H1 (cell line): Measurements from ENCODE around the gene TBX6. TPM values are rescaled to one million over a fixed set of nuclear protein-coding genes. Genes with fewer than 3 reads are reported as not detected.

Experiments used
- CTCF ChIA-PET: fragments of 300-600 bp; sonication (Branson Sonifier 250); formaldehyde crosslinking; loops from one replicate; lab custom pipeline; 2021; ENCODE audit not compliant: partially characterized antibody; lab: Charles Lee
- POLR2A ChIA-PET: fragments of 300-600 bp; sonication (Branson Sonifier 250); formaldehyde crosslinking; loops from one replicate; lab custom pipeline; 2021; ENCODE audit warnings: inconsistent platforms; ENCODE audit not compliant: partially characterized antibody; lab: Charles Lee
- DNase-seq, 2 experiments: peaks; one replicate each; pipeline versions ENCODE4 v3.0.0 to v3.0.0-alpha.2; 2010 to 2022; ENCODE audit warnings: low spot score in 2 of 2, low read depth in 1 of 2, mixed read lengths in 1 of 2
- FAIRE-seq: peaks from 2 replicates; lab custom pipeline; 2011; peaks lifted over from hg19 to GRCh38; lab: Jason Lieb, UNC
- H2AFZ ChIP-seq: 2 replicates; pipeline ENCODE4 v1.8.1; 2012; ENCODE audit warnings: low read length, inconsistent platforms
- H2AK5ac ChIP-seq: 2 replicates; pipeline ENCODE4 v1.6.1; 2013; ENCODE audit warnings: low read depth, low read length
- H2BK120ac ChIP-seq: replicated peaks from 2 replicates; pipeline ENCODE3; 2013; ENCODE audit warnings: low read depth, low read length, inconsistent platforms
- H2BK12ac ChIP-seq: 2 replicates; pipeline ENCODE4 v1.6.1; 2013; ENCODE audit warnings: low read depth, low read length
- H2BK15ac ChIP-seq: 2 replicates; pipeline ENCODE4 v1.6.1; 2013; ENCODE audit warnings: low read length
- H2BK20ac ChIP-seq: 2 replicates; pipeline ENCODE4 v1.6.1; 2013; ENCODE audit warnings: low read length
- H2BK5ac ChIP-seq: 2 replicates; pipeline ENCODE4 v1.6.1; 2013; ENCODE audit warnings: low read depth, low read length
- H3K14ac ChIP-seq: 2 replicates; pipeline ENCODE4 v1.6.1; 2013; ENCODE audit warnings: inconsistent platforms; ENCODE audit not compliant: insufficient read length
- H3K18ac ChIP-seq: 2 replicates; pipeline ENCODE4 v1.6.1; 2013; ENCODE audit warnings: low read length; ENCODE audit errors: extremely low read depth
- H3K23ac ChIP-seq: 2 replicates; pipeline ENCODE4 v1.6.1; 2013; ENCODE audit warnings: inconsistent platforms; ENCODE audit not compliant: insufficient read length
- H3K23me2 ChIP-seq: 2 replicates; pipeline ENCODE4 v1.6.1; 2013; ENCODE audit warnings: low read depth, low read length
- H3K27ac ChIP-seq: 2 replicates; pipeline ENCODE4 v1.6.1; 2011; ENCODE audit warnings: low read depth, low read length, inconsistent platforms
- H3K27me3 ChIP-seq, 4 experiments: replicated peaks in 1 of 4; 1 replicate in 1 of 4; 2 replicates in 3 of 4; pipeline versions ENCODE4 v1.6.1 to v1.8.1; 2011 to 2013; ENCODE audit warnings: low read length in 3 of 4, mild to moderate bottlenecking in 3 of 4, inconsistent platforms in 2 of 4, mixed read lengths in 2 of 4, moderate library complexity in 1 of 4; ENCODE audit not compliant: control insufficient read depth in 3 of 4, insufficient read depth in 3 of 4; ENCODE audit errors: extremely low read depth in 1 of 4
- H3K36me3 ChIP-seq, 4 experiments: 2 replicates each; pipeline versions ENCODE4 v1.6.1 to v1.8.1; 2011 to 2013; ENCODE audit warnings: mild to moderate bottlenecking in 4 of 4, low read length in 3 of 4, moderate library complexity in 2 of 4, control low read depth in 1 of 4, inconsistent platforms in 1 of 4; ENCODE audit not compliant: insufficient read depth in 4 of 4, control insufficient read depth in 2 of 4
- H3K4ac ChIP-seq: replicated peaks from 2 replicates; pipeline ENCODE3; 2013; ENCODE audit warnings: low read length, low read depth, mixed read lengths, inconsistent platforms; ENCODE audit not compliant: insufficient read length
- H3K4me1 ChIP-seq, 4 experiments: replicated peaks in 1 of 4; 1 replicate in 1 of 4; 2 replicates in 3 of 4; pipeline versions ENCODE4 v1.6.1 to v1.8.1; 2011 to 2013; ENCODE audit warnings: low read length in 3 of 4, inconsistent platforms in 2 of 4, mixed read lengths in 1 of 4; ENCODE audit not compliant: insufficient read depth in 4 of 4, control insufficient read depth in 3 of 4
- H3K4me2 ChIP-seq, 2 experiments: 2 replicates each; pipeline versions ENCODE4 v1.6.1 to v1.8.1; 2011 to 2013; ENCODE audit warnings: low read depth in 2 of 2, low read length in 2 of 2, control low read depth in 1 of 2, inconsistent platforms in 1 of 2, mild to moderate bottlenecking in 1 of 2; ENCODE audit not compliant: insufficient read depth in 1 of 2
- H3K4me3 ChIP-seq, 4 experiments: fragments of 200-600, 300-600 bp in 1 of 4; sonication (generic), shearing (Covaris generic), sonication (Bioruptor Twin) in 1 of 4; 2 replicates each; pipeline versions ENCODE4 v1.5.1 to v1.8.1; 2011 to 2016; ENCODE audit warnings: low read length in 4 of 4, low read depth in 3 of 4, control low read depth in 2 of 4, inconsistent platforms in 2 of 4, mild to moderate bottlenecking in 2 of 4, mixed read lengths in 1 of 4, moderate library complexity in 1 of 4; ENCODE audit not compliant: insufficient read depth in 2 of 4; ENCODE audit errors: extremely low read depth in 1 of 4
- H3K56ac ChIP-seq: replicated peaks from 2 replicates; pipeline ENCODE3; 2013; ENCODE audit warnings: low read depth, mild to moderate bottlenecking, mixed read lengths, low read length, inconsistent platforms; ENCODE audit not compliant: insufficient read length
- H3K79me1 ChIP-seq: 2 replicates; pipeline ENCODE4 v1.6.1; 2013; ENCODE audit warnings: low read depth, low read length, control low read depth
- H3K79me2 ChIP-seq, 2 experiments: 2 replicates each; pipeline versions ENCODE4 v1.6.1 to v1.8.1; 2012 to 2013; ENCODE audit warnings: low read length in 2 of 2, mild to moderate bottlenecking in 2 of 2, inconsistent platforms in 1 of 2; ENCODE audit not compliant: insufficient read depth in 2 of 2, control insufficient read depth in 1 of 2
- H3K9ac ChIP-seq, 4 experiments: replicated peaks in 1 of 4; 1 replicate in 1 of 4; 2 replicates in 3 of 4; pipeline versions ENCODE4 v1.6.1 to v1.8.1; 2011 to 2013; ENCODE audit warnings: low read depth in 3 of 4, low read length in 3 of 4, control low read depth in 2 of 4, mild to moderate bottlenecking in 2 of 4, moderate library complexity in 2 of 4, inconsistent platforms in 1 of 4; ENCODE audit errors: extremely low read depth in 1 of 4
- H3K9me3 ChIP-seq, 2 experiments: 2 replicates each; pipeline versions ENCODE4 v1.6.1 to v1.8.1; 2012 to 2013; ENCODE audit warnings: mild to moderate bottlenecking in 2 of 2, moderate library complexity in 2 of 2, control low read depth in 1 of 2, inconsistent platforms in 1 of 2, low read depth in 1 of 2, low read length in 1 of 2, mixed read lengths in 1 of 2; ENCODE audit not compliant: insufficient read depth in 2 of 2
- H4K20me1 ChIP-seq, 2 experiments: replicated peaks in 1 of 2; 2 replicates each; pipeline versions ENCODE3 to v1.8.1; 2011 to 2013; ENCODE audit warnings: inconsistent platforms in 2 of 2, low read length in 2 of 2, mild to moderate bottlenecking in 1 of 2; ENCODE audit not compliant: insufficient read depth in 2 of 2, control insufficient read depth in 1 of 2
- H4K5ac ChIP-seq: 2 replicates; pipeline ENCODE4 v1.6.1; 2013; ENCODE audit warnings: low read length, low read depth, mixed read lengths, inconsistent platforms; ENCODE audit not compliant: insufficient read length
- H4K8ac ChIP-seq: 2 replicates; pipeline ENCODE4 v1.8.0; 2013; ENCODE audit warnings: mild to moderate bottlenecking, moderate library complexity, low read length, inconsistent platforms; ENCODE audit not compliant: insufficient read depth; ENCODE audit errors: extremely low read depth
- H4K91ac ChIP-seq: replicated peaks from 2 replicates; pipeline ENCODE3; 2013; ENCODE audit warnings: low read length, mixed read lengths, inconsistent platforms; ENCODE audit not compliant: insufficient read length
- CBX8 ChIP-seq: fragments of 300-800, 300-1000 bp; sonication (generic); IDR thresholded peaks from 2 replicates; pipeline ENCODE4 v1.7.1; 2016; ENCODE audit warnings: low read depth, low read length, borderline replicate concordance
- CHD1 ChIP-seq: IDR thresholded peaks from 2 replicates; pipeline ENCODE4 v1.6.1; 2012; ENCODE audit warnings: low read depth, low read length, improper control_type of control experiment
- KDM5A ChIP-seq: fragments of 200-600 bp; IDR thresholded peaks from 2 replicates; pipeline ENCODE4 v1.7.1; 2012; ENCODE audit warnings: mild to moderate bottlenecking, low read length, inconsistent platforms, mixed read lengths
- RXRA ChIP-seq: IDR thresholded peaks from 2 replicates; pipeline ENCODE4 v1.6.1; 2011; ENCODE audit warnings: low read depth, mild to moderate bottlenecking, low read length, moderate library complexity; ENCODE audit not compliant: insufficient read depth
- SP1 ChIP-seq: IDR thresholded peaks from 2 replicates; pipeline ENCODE4 v1.6.1; 2011; ENCODE audit warnings: low read depth, low read length
- WGBS, 2 experiments: shearing (Covaris generic) in 1 of 2; methylation state at CpG; one replicate each; pipeline versions ENCODE4 v1.1.6 to v1.1.7; 2013 to 2015; ENCODE audit warnings: low lambda C conversion rate in 2 of 2, mixed read lengths in 2 of 2, inconsistent platforms in 1 of 2, low coverage in 1 of 2, missing lambda C conversion rate in 1 of 2; ENCODE audit not compliant: insufficient replicate concordance in 2 of 2, insufficient coverage in 1 of 2, insufficient read length in 1 of 2; ENCODE audit errors: extremely low coverage in 1 of 2, missing lambda C conversion rate in 1 of 2; 5-methylcytosine and 5-hydroxymethylcytosine counted together
- polyA plus RNA-seq, 7 experiments: library from polyadenylated mRNA; depleted of rRNA in 3 of 7; stranded (reverse) in 5 of 7; unstranded in 2 of 7; fragments of >200 nt in 5 of 7; fragments of 200-250 nt in 2 of 7; gene quantifications; 1 replicate in 5 of 7; 2 replicates in 1 of 7; 4 replicates in 1 of 7; pipeline versions ENCODE4 v1.2.1 to v1.2.3, GENCODE V29; 2011 to 2013; ENCODE audit warnings: missing spikeins in 2 of 7, mixed read lengths in 2 of 7
- total RNA-seq: library from RNA; stranded (reverse); fragmentation: NEBNext Ultra II Directional; extraction: Animal tissue kit (Norgen Biotek cat#: 25700); gene quantifications from 2 replicates; pipeline ENCODE4 v1.2.1, GENCODE V29; 2021
- TF ChIP-seq, protein P1 (sequence below): IDR thresholded peaks from 2 replicates; pipeline ENCODE4 v1.6.1; 2011; ENCODE audit warnings: low read length, improper control_type of control experiment

TBX6 gene
- total and polyA plus RNA-seq, 2 of the 8 experiments (the other 6 are each of a cell fraction or from before 2014, with no cell fraction given) = 2.2 to 2.8 TPM

- Histone ChIP-seq H4K5ac (no peak overlapping the region), H3K79me1 (peaks cover 9% of the 10 kb centered on the region; the same call in 1 of the 2 replicates), H2AK5ac (no peak overlapping the region), H2BK120ac (no peak overlapping the region), H2BK20ac (no peak overlapping the region), H3K18ac (no peak overlapping the region), H3K27ac (no peak overlapping the region), H3K27me3 (no peaks in the 10 kb centered on the region), H4K8ac (peak overlapping the region; percentile 4; the same call in 1 of the 2 replicates), H4K91ac (no peak overlapping the region), H3K56ac (no peak overlapping the region), H3K4ac (no peak overlapping the region), H4K20me1 (peaks cover 16 to 35% of the 10 kb centered on the region in 2 experiments), H3K9me3 (no peaks in the 10 kb centered on the region), H2BK15ac (no peak overlapping the region), H3K4me3 (no peak overlapping the region), H3K14ac (no peak overlapping the region), H3K23me2 (peaks cover 7% of the 10 kb centered on the region; the same call in 1 of the 2 replicates), H2AFZ (no peak overlapping the region), H2BK12ac (no peak overlapping the region), H3K36me3 (peaks cover 19 to 54% (median 47%) of the 10 kb centered on the region in 4 experiments), H3K9ac (no peak overlapping the region), H3K4me2 (no peak overlapping the region), H3K79me2 (peaks cover 15 to 30% of the 10 kb centered on the region in 2 experiments), H3K23ac (no peak overlapping the region), H2BK5ac (no peak overlapping the region), H3K4me1 (peaks cover 0 to 14% (median 6%) of the 10 kb centered on the region in 4 experiments; a peak in 6 of 7 replicates)
- TF ChIP-seq, protein P1, sequence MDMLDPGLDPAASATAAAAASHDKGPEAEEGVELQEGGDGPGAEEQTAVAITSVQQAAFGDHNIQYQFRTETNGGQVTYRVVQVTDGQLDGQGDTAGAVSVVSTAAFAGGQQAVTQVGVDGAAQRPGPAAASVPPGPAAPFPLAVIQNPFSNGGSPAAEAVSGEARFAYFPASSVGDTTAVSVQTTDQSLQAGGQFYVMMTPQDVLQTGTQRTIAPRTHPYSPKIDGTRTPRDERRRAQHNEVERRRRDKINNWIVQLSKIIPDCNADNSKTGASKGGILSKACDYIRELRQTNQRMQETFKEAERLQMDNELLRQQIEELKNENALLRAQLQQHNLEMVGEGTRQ = no peak
- TF ChIP-seq CHD1 (no peak), SP1 (peak; percentile 1; the same call in 1 of the 2 replicates), CBX8 (no peak), KDM5A (no peak), RXRA (no peak)
- ChIA-PET CTCF (interaction anchor here (0.7 to 7.3 kb wide), 5 partner anchors 13 to 117 kb away, joined by 3 to 51 read pairs (median 5); partner anchors contain the start of gene TBX6), POLR2A (interaction anchor here (0.6 to 21.2 kb wide), 5 partner anchors 8 to 109 kb away, joined by 3 to 353 read pairs (median 88); partner anchors contain the start of genes PPP4C, TBX6 and YPEL3)
- 96% methylated on average over 31 of the region's 31 CpGs; no CpG with 5 or more reads in 1 of the 2 experiments for WGBS, 2 experiments
- DNase-seq = no peak
- FAIRE-seq = no peak
Observed at GRCh38 chr16:30069611-30070462, 21.9 kb downstream of the TBX6 start.
